Endothelial cell (in vitro differentiated cells): ENCODE measurements around the gene ASIC5. TPM values are rescaled to one million over a fixed set of nuclear protein-coding genes. Genes with fewer than 3 reads are reported as not detected.

Source experiments
- DNase-seq: peaks from one replicate; pipeline ENCODE4 v3.0.0; 2021; ENCODE audit warnings: low spot score
- H3K27ac Mint-ChIP-seq: one replicate; pipeline ENCODE4 v1.8.0; 2021; ENCODE audit warnings: mixed read lengths, inconsistent platforms; ENCODE audit not compliant: unreplicated experiment
- H3K27me3 Mint-ChIP-seq: one replicate; pipeline ENCODE4 v1.8.0; 2021; ENCODE audit warnings: mild to moderate bottlenecking, moderate library complexity, mixed read lengths, inconsistent platforms; ENCODE audit not compliant: unreplicated experiment
- H3K36me3 Mint-ChIP-seq: one replicate; pipeline ENCODE4 v1.8.0; 2021; ENCODE audit warnings: mild to moderate bottlenecking, low read depth, mixed read lengths, inconsistent platforms; ENCODE audit not compliant: unreplicated experiment
- H3K4me1 Mint-ChIP-seq: one replicate; pipeline ENCODE4 v1.8.0; 2021; ENCODE audit warnings: mild to moderate bottlenecking, mixed read lengths, inconsistent platforms; ENCODE audit not compliant: unreplicated experiment
- H3K4me3 Mint-ChIP-seq: one replicate; pipeline ENCODE4 v1.8.0; 2021; ENCODE audit warnings: mild to moderate bottlenecking, mixed read lengths, inconsistent platforms; ENCODE audit not compliant: unreplicated experiment
- H3K9me3 Mint-ChIP-seq: one replicate; pipeline ENCODE4 v1.8.0; 2021; ENCODE audit warnings: mixed read lengths, inconsistent platforms; ENCODE audit not compliant: unreplicated experiment
- CTCF ChIP-seq: fragments of 200-600 bp; sonication (generic); IDR thresholded peaks from one replicate; pipeline ENCODE4 v1.5.0; 2021; ENCODE audit warnings: antibody characterized with exemption; ENCODE audit not compliant: unreplicated experiment
- total RNA-seq: library from RNA; stranded (reverse); fragmentation: NEBNext Ultra II Directional; extraction: Animal tissue kit (Norgen Biotek cat#: 25700); gene quantifications from one replicate; pipeline ENCODE4 v1.2.1, GENCODE V29; 2021; ENCODE audit not compliant: unreplicated experiment

ASIC5 gene
- total RNA-seq, 1 donor from 2014 or later, result not detected

GRCh38 chr4:155908187-155909139 lies 42.4 kb upstream of the ASIC5 start:
- no peak overlapping the region for H3K27ac Mint-ChIP-seq
- H3K4me1 Mint-ChIP-seq, result no peaks in the 10 kb centered on the region
- H3K4me3 Mint-ChIP-seq, result no peak overlapping the region
- no peaks in the 10 kb centered on the region for H3K9me3 Mint-ChIP-seq
- DNase-seq, result no peak
- no peak for TF ChIP-seq CTCF
- no peaks in the 10 kb centered on the region for H3K36me3 Mint-ChIP-seq
- H3K27me3 Mint-ChIP-seq, result no peaks in the 10 kb centered on the region

- no peak for TF ChIP-seq CTCF
- H3K27ac Mint-ChIP-seq, result no peak overlapping the region
- no peaks in the 10 kb centered on the region for H3K9me3 Mint-ChIP-seq
Observed at GRCh38 chr4:155907556-155907955, 41.5 kb upstream of the ASIC5 start.

GRCh38 chr4:155906554-155907247 lies 40.6 kb upstream of the ASIC5 start:
- no peak overlapping the region for H3K4me3 Mint-ChIP-seq
- no peak overlapping the region for H3K27ac Mint-ChIP-seq
- no peak for DNase-seq
- no peaks in the 10 kb centered on the region for H3K27me3 Mint-ChIP-seq
- no peaks in the 10 kb centered on the region for H3K36me3 Mint-ChIP-seq
- no peak for TF ChIP-seq CTCF
- no peaks in the 10 kb centered on the region for H3K4me1 Mint-ChIP-seq
- H3K9me3 Mint-ChIP-seq, result no peaks in the 10 kb centered on the region

More at GRCh38 chr4:155907556-155907955, 41.5 kb upstream of the ASIC5 start:
- no peaks in the 10 kb centered on the region for H3K4me1 Mint-ChIP-seq
- no peaks in the 10 kb centered on the region for H3K36me3 Mint-ChIP-seq
- no peak for DNase-seq
- H3K27me3 Mint-ChIP-seq, result no peaks in the 10 kb centered on the region
- no peak overlapping the region for H3K4me3 Mint-ChIP-seq

GRCh38 chr4:155904331-155904730 lies 38.3 kb upstream of the ASIC5 start:
- TF ChIP-seq CTCF, result no peak
- Mint-ChIP-seq H3K4me3 (no peak overlapping the region), H3K27me3 (no peaks in the 10 kb centered on the region), H3K9me3 (no peaks in the 10 kb centered on the region), H3K27ac (no peak overlapping the region), H3K36me3 (no peaks in the 10 kb centered on the region), H3K4me1 (no peaks in the 10 kb centered on the region)
- no peak for DNase-seq

GRCh38 chr4:155903453-155903852 lies 37.4 kb upstream of the ASIC5 start, which contains the start of gene TDO2:
TDO2 (plus strand) TSS chr4:155903696; CDS start chr4:155903759, 63 bp downstream.
- DNase-seq, result no peak
- no peak within 1 kb of the TSS for H3K27ac Mint-ChIP-seq
- H3K27me3 Mint-ChIP-seq, result no peaks in the 10 kb centered on the region
- no peaks in the 10 kb centered on the region for H3K4me1 Mint-ChIP-seq
- no peaks in the 10 kb centered on the region for H3K36me3 Mint-ChIP-seq
- no peak within 1 kb of the TSS for H3K4me3 Mint-ChIP-seq
- no peaks in the 10 kb centered on the region for H3K9me3 Mint-ChIP-seq
- no peak for TF ChIP-seq CTCF
